HepG2 (cell line): ENCODE measurements around the gene RAPGEF5.

Source experiments
- CBX2 ChIP-seq, 2 experiments: fragments of 200-600 bp in 1 of 2; sonication (generic); formaldehyde crosslinking in 1 of 2; IDR thresholded peaks; 2 replicates each; pipeline versions ENCODE4 v1.7.0 to v1.8.1; 2018 to 2022; ENCODE audit warnings: low read depth in 2 of 2, low read length in 1 of 2, mild to moderate bottlenecking in 1 of 2, missing genetic modification reagents in 1 of 2
- CTCF ChIP-seq: sonication (generic); formaldehyde crosslinking; IDR thresholded peaks from 2 replicates; pipeline ENCODE4 v1.5.0; 2020; ENCODE audit warnings: mild to moderate bottlenecking, missing genetic modification reagents, moderate library complexity
- HOXA3 ChIP-seq: sonication (generic); formaldehyde crosslinking; IDR thresholded peaks from 2 replicates; pipeline ENCODE4 v1.5.0; 2020; ENCODE audit warnings: missing genetic modification reagents
- KLF15 ChIP-seq: sonication (generic); formaldehyde crosslinking; IDR thresholded peaks from 2 replicates; pipeline ENCODE4 v1.8.1; 2023; ENCODE audit warnings: borderline replicate concordance, mild to moderate bottlenecking, inconsistent platforms, missing genetic modification reagents, mixed read lengths
- NR2C2 ChIP-seq: sonication (generic); formaldehyde crosslinking; IDR thresholded peaks from 2 replicates; pipeline ENCODE4 v1.4.0; 2020; ENCODE audit warnings: missing genetic modification reagents, mild to moderate bottlenecking, moderate library complexity, borderline replicate concordance
- NR3C1 ChIP-seq: sonication (generic); formaldehyde crosslinking; IDR thresholded peaks from 2 replicates; pipeline ENCODE4 v1.4.0; 2020; ENCODE audit warnings: missing genetic modification reagents
- POLR2AphosphoS5 ChIP-seq: IDR thresholded peaks from 2 replicates; pipeline ENCODE4 v1.6.1; 2012; ENCODE audit warnings: low read depth, low read length
- PPARG ChIP-seq: conservative IDR thresholded peaks from 2 replicates; pipeline ENCODE4 v1.6.1; 2016; ENCODE audit warnings: missing biosample characterization, missing genetic modification reagents
- PRDM10 ChIP-seq: sonication (generic); formaldehyde crosslinking; IDR thresholded peaks from 2 replicates; pipeline ENCODE4 v1.4.0; 2020; ENCODE audit warnings: low read depth, missing genetic modification reagents
- RFX1 ChIP-seq: fragments of 450-650 bp; IDR thresholded peaks from 2 replicates; pipeline ENCODE4 v1.6.1; 2017
- ZNF549 ChIP-seq: sonication (generic); formaldehyde crosslinking; IDR thresholded peaks from 2 replicates; pipeline ENCODE4 v1.5.0; 2020; ENCODE audit warnings: missing genetic modification reagents
- TF ChIP-seq, protein P1 (sequence below), 2 experiments: fragments of 450-650 bp in 1 of 2; sonication (generic) in 1 of 2; formaldehyde crosslinking; IDR thresholded peaks; 2 replicates each; pipeline versions ENCODE4 v1.5.0 to v1.8.0; 2020 to 2022; ENCODE audit warnings: mild to moderate bottlenecking in 1 of 2, missing genetic modification reagents in 1 of 2

GRCh38 chr7:22142572-22142971 is 214.4 kb downstream of the RAPGEF5 start:
- TF ChIP-seq RFX1 (no peak), ZNF549 (no peak), CBX2 (IDR thresholded peaks at IDR 0.05; ENCODE audit: low read depth, low read length) (no peak), CBX2 (CRISPR knock-in tag; IDR thresholded peaks at IDR 0.05; ENCODE audit: low read depth) (no peak), NR2C2 (CRISPR knock-in tag) (no peak), HOXA3 (CRISPR knock-in tag) (no peak), POLR2AphosphoS5 (no peak), NR3C1 (CRISPR knock-in tag) (no peak), CTCF (CRISPR knock-in tag) (no peak), PRDM10 (CRISPR knock-in tag) (no peak), KLF15 (CRISPR knock-in tag) (no peak), PPARG (no peak)
- TF ChIP-seq, protein P1, sequence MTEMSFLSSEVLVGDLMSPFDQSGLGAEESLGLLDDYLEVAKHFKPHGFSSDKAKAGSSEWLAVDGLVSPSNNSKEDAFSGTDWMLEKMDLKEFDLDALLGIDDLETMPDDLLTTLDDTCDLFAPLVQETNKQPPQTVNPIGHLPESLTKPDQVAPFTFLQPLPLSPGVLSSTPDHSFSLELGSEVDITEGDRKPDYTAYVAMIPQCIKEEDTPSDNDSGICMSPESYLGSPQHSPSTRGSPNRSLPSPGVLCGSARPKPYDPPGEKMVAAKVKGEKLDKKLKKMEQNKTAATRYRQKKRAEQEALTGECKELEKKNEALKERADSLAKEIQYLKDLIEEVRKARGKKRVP (CRISPR knock-in tag; IDR thresholded peaks at IDR 0.05): no peak
